Right forelimb (tissue), 1 donor: ENCODE results near the gene CDH4.
A peak's percentile ranks its signal among the peaks of the same experiment; 100 is the strongest.

ENCODE experiments used
- DNase-seq: peaks from one replicate; pipeline ENCODE4 v3.0.0-alpha.2; 2018

CDH4 gene

GRCh38 chr20:61505508-61505907 lies 253.4 kb downstream of the CDH4 start:
- no peak for DNase-seq

DNA sequence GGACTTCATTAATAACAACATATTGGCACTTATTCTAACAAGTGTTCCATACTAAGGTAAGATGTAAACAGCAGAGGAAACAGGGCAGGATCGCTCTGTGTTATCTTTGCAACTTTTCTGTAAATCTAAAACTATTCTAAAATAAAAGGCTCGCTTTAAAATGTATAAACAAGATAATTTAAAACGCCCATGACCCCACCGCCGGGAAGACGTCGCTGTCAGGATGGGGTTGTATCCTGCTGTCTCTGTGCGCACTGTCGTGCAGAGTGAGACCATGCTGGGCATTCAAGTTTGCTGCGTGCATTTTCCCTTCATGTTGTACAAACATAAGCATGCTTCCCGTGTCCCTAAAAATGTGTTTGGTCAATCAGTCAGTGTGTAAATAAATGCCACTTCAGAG lies 255.7 kb downstream of the CDH4 start:
- no peak for DNase-seq

GRCh38 chr20:61508301-61509096 lies 256.4 kb downstream of the CDH4 start:
- no peak for DNase-seq

GRCh38 chr20:61510778-61511330 lies 258.8 kb downstream of the CDH4 start:
- no peak for DNase-seq

- DNase-seq: no peak
Observed at GRCh38 chr20:61512475-61512874, 260.4 kb downstream of the CDH4 start.

- no peak for DNase-seq
Observed at GRCh38 chr20:61513124-61514017, 261.3 kb downstream of the CDH4 start.

DNA sequence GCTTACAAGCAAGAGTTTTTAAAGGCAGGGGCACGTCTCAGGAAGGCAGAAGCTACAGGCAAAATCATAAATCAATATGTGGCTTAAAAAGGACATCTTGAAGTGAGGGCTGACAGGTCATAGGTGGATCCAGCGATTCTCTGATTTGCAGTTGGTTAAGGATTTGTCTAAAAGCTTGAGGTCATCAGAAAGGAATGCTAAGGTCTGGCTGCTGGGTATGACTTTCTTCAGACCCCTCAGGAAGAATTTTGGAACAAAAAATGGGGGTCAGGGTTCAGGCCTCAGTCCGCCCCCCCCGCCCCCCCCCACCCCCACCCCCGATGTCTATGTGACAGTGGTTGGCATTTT lies 261.9 kb downstream of the CDH4 start:
- no peak for DNase-seq

- DNase-seq: no peak
Observed at GRCh38 chr20:61514396-61514795, 262.3 kb downstream of the CDH4 start.

DNA sequence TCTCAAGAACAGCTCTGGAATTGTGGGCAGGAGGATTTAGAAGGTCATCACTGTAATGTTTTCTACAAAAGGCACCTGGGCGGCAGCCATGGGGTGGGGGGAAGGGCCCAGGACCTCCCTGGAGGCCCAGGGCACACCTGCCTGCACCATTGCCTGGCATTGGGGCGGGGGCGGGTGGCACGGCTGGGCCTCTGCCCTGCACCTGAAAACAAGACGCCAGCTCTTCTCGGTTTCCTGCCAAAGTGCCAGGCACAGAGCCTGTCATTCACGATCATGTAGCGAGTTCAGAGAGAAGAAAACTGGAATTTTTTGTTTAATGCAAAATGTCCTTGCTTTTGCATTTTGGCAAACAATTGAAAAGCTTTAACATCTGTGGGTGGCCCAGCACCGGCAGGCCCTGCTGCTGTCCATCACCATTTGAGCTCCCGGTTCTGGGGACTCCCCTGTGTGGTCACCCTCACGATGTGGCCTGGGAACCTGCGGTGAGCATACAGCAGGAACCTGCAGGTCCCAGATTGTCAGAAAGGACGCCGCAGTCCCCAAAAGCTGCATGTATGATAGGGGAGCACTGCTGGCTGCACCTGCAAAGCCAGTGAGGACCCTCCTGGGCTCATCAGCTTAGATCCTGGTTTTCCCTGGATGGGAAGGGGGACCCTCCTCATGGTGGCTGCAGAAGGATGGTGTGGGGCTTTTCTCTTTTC lies 262.9 kb downstream of the CDH4 start:
- DNase-seq: no peak

DNA sequence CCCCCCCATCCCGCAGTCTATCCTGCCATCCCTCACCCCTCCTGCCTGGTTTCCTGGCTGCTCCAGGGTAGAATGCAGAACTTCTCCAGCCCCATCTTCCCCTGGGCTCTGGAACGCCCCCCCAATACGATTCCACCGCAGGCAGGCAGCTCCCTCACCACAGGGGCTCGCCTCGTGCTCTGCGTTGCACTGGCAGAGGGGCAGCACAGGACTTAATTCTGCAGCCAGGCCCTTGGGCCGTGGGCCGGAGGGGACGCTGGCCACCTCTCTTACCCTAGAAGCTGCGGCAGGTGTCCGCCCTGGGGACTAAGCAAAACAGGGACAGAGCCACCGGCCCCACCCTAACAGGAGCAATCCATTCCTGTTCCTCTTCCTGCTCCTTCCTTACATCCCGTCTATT lies 263.9 kb downstream of the CDH4 start:
- DNase-seq: no peak

DNA sequence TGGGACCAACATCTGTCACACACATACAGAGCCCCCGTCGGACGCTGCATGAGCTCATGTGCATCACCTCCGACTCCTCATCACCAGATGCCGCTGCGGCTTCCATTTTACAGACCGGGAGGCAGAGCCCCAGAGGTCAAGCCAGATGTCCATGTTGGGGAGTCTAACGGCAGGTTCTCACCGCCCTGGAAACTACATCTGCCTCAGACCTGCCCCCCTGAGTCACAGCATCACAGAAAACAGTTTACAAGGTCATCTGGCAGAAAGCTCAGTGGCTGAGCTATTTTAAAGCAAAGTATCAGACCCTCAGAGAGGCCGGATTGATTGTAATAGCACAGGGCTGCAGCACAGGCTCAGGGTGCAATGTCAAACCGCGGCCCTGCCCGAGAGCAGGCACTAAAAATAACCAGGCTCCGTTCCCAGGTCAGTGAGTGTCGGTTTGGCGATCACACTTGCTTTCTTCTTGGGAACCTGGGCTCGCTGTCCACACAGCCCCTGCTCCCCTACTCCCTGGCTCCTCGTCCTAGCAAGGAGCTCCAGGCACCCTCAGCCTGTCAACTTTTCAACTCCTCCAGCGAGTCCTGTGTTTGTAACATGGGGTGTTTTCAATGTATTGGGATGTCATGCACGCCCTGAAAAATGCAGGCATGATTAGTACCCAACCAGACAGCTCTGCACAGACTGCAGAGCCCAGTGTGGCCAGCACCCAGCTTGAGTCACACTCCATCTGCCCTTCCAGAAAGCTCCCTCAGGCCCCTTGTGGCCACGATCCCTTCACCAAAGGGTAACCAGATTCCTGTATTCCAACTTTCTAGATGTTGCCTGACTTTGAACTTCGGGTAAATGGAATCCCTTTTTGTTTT lies 264.5 kb downstream of the CDH4 start:
- DNase-seq: no peak

DNA sequence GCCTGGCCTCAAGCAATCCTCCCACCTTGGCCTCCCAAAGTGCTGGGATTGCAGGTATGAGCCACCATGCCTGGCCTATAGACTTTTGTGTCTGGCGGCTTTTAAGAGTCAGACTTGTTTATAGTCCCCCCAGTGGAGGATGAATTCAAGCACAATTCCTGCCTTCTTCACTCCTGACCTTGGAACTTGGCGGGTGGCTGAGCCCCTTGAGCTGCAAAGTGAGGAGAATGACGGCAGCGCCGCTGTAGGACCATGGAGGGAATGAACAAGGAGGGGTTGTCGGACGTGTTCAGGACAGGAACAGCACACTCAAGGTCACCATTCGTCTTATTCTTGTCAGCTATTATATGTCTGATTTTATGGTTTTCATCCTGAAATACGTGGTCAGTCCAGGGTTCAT lies 265.4 kb downstream of the CDH4 start:
- DNase-seq: no peak

- DNase-seq: no peak
Observed at GRCh38 chr20:61518424-61518951, 266.4 kb downstream of the CDH4 start.

- DNase-seq: no peak
Observed at GRCh38 chr20:61519488-61519887, 267.4 kb downstream of the CDH4 start.

DNA sequence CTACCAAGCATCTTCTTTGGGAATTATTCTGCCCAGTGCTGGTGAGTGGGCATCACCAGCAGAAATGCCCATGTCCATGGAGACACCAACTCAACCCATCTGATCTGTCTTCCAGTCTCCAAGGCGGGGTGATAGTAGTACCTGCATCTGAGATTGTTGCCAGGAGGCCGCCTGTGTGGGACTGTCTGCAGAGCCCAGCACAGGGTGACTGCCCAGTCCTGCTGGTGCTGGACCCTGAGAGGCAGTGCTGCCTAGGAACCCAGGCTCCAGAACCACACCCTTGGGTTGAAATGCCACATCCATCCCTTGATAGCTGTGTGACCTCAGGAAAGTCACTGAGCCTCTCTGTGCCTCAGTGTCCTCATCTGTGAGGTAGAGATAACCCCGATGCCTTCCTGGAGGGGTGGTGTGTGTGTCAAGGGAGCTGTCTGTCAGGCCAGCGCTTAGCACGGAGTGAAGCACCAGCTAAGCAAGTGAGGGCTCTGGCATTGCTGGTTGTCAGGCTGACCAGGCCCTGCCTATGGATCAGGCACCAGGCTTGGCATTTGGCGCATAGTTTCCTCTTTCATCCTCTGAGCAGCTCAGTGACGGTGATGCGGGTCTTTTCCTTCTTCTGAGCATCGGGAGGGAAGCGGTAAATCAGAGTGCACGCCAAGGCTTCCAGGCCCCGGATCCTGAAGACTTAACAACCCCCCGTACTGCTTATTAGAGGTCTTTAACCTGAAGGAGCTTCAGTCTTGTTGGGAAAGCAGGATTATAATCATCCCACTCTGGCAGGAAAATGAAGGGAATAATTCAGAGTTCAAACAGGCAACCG lies 268.2 kb downstream of the CDH4 start:
- DNase-seq: no peak

DNA sequence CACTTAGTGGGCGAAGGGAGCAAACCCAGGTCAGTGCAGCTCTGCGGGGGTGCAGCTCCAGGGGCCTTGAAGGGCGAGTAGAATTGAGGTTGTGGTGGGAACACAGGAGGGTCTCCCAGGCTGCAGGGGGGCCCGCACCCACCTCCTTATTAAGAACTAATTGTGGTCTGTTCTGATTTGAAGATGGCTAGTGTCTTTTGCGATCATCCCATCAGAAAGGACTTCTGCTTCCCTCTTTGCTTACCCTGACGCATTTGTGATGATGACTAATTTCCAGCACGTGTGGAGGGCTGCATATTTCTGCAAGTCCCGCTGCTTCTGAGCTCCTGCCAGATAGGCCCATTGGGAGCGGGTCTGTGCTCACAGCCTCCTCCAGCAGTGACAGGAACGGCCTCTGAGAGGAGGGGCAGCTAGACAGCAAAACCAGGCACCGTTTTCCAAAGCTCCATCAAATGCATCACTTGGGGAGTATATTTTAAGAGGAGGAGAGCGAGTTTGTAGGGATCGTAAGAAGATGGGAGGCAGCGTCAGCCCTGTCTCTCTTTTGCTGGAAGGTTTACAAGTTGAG lies 268.9 kb downstream of the CDH4 start:
- DNase-seq: peak; percentile 65

DNA sequence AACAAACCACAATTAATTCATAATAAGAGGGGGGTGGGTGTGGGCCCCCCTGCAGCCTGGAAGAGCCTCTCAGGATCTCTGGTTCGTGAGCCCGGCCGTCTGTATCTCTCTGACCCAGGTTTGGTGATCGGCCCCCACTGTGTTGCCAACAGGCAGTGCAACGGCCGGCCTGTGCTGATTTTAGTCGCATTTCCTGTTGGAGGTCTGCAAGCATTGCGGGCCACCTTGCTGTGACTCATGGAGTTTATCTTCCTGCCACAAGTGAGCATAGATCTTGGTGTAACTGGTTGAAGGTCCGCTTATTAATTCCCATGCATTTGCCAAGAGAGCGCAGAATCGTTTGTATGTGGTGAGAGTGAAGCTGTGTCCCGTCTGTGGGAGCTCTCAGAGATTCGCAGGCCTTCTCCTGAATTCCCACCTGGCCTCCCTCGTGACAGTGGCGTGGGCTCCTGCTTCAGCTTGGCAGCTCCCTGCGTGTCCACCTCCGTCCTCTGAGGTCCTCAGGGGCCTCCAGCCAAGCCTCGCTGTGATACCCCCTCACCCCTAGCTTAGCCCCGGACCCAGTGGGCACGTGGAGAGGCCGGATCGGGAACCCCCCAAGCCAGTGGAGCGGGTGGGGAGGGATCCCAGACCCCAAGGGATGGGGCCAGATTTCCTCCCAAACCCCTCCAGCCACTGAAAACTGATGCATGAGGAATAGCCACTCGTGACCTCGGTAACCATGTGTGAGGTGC lies 269.8 kb downstream of the CDH4 start:
- no peak for DNase-seq

GRCh38 chr20:61522498-61523090 lies 270.5 kb downstream of the CDH4 start:
- DNase-seq: no peak

- DNase-seq: no peak
Observed at GRCh38 chr20:61523145-61523544, 271.1 kb downstream of the CDH4 start.
